ENCODE results near the gene ARCN1. TPM values are rescaled to one million over a fixed set of nuclear protein-coding genes. Genes with fewer than 3 reads are reported as not detected.

Gene ARCN1
- total and polyA plus RNA-seq, 2 donors (not counting 1 experiment from before 2014, with no cell fraction given) = 42.9 to 83.2 TPM

DNA sequence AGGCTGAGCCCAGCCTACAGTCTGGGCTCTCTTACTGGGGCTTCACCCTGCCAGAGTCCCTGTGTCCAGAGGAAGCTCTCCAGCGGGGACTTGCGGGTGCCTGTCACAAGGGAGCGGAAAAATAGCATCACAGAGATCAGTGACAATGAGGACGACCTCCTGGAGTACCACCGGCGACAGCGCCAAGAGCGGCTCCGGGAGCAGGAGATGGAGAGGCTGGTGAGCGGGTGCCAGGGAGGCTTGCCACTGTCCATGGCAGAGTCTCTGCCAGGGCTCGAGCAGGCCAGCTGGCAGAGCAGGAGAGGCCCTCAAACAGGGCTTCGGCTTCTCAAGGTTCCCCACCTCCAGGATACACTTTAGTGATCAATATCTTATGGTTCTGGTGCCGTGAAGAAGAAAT lies 56.2 kb downstream of the ARCN1 start:
- Histone ChIP-seq H4K20me1 (ENCODE audit: control insufficient read depth, insufficient read depth, low read length, poor library complexity, severe bottlenecking) (no peaks in the 10 kb centered on the region), H3K9me3 (ENCODE audit: control extremely low read depth in 1 of 3, control insufficient read depth in 2 of 3, insufficient read depth in 1 of 3, low read length in 2 of 3) (no peaks in the 10 kb centered on the region), H3K9ac (ENCODE audit: low read length) (no peak overlapping the region), H3K27me3 (replicated peaks in 1 of 4; ENCODE audit: control extremely low read depth in 1 of 4, control insufficient read depth in 3 of 4, insufficient read depth in 4 of 4, low read length in 3 of 4) (no peaks in the 10 kb centered on the region), H2AFZ (ENCODE audit: insufficient read depth, low read depth, low read length, poor library complexity, severe bottlenecking) (no peak overlapping the region), H3K27ac (ENCODE audit: low read length in 2 of 2) (no peak overlapping the region), H3K4me2 (replicated peaks; ENCODE audit: low read depth, low read length, poor library complexity, severe bottlenecking) (no peak overlapping the region), H3K36me3 (replicated peaks in 1 of 2; ENCODE audit: control extremely low read depth in 1 of 2, control insufficient read depth in 1 of 2, extremely low read depth in 1 of 2, insufficient read depth in 2 of 2, low read length in 1 of 2) (no peaks in the 10 kb centered on the region), H3K79me2 (ENCODE audit: control insufficient read depth, insufficient read depth, low read length) (no peaks in the 10 kb centered on the region), H3K4me3 (ENCODE audit: control extremely low read depth in 1 of 5, extremely low read depth in 1 of 5, insufficient read depth in 1 of 5, low read depth in 2 of 5, low read length in 4 of 5) (no peak overlapping the region), H3K4me1 (ENCODE audit: control insufficient read depth in 2 of 2, insufficient read depth in 2 of 2, low read length in 2 of 2) (no peaks in the 10 kb centered on the region)
- CTCF ChIA-PET = no interaction called here
- H3K4me3 Mint-ChIP-seq = no peak overlapping the region
- 93% methylated on average over 11 of the region's 13 CpGs for WGBS (ENCODE audit: insufficient coverage)
- POLR2A ChIA-PET = no interaction called here
- H3K27ac Mint-ChIP-seq = no peak overlapping the region
- no peaks in the 10 kb centered on the region for H3K4me1 Mint-ChIP-seq
- H3K9me3 Mint-ChIP-seq (ENCODE audit: insufficient read depth) = no peaks in the 10 kb centered on the region
- TF ChIP-seq EZH2 (IDR thresholded peaks at IDR 0.05; ENCODE audit: borderline replicate concordance, insufficient read depth, low read depth, low read length, poor library complexity, severe bottlenecking) = no peak
- TF ChIP-seq, protein P1, sequence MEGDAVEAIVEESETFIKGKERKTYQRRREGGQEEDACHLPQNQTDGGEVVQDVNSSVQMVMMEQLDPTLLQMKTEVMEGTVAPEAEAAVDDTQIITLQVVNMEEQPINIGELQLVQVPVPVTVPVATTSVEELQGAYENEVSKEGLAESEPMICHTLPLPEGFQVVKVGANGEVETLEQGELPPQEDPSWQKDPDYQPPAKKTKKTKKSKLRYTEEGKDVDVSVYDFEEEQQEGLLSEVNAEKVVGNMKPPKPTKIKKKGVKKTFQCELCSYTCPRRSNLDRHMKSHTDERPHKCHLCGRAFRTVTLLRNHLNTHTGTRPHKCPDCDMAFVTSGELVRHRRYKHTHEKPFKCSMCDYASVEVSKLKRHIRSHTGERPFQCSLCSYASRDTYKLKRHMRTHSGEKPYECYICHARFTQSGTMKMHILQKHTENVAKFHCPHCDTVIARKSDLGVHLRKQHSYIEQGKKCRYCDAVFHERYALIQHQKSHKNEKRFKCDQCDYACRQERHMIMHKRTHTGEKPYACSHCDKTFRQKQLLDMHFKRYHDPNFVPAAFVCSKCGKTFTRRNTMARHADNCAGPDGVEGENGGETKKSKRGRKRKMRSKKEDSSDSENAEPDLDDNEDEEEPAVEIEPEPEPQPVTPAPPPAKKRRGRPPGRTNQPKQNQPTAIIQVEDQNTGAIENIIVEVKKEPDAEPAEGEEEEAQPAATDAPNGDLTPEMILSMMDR (IDR thresholded peaks at IDR 0.05) = no peak
- H3K27me3 Mint-ChIP-seq = peaks cover 4% of the 10 kb centered on the region
- intact Hi-C loops (cut with micrococcal nuclease) = no loop called here
- ATAC-seq (ENCODE audit: low read depth) = no peak
- no peak for DNase-seq

DNA sequence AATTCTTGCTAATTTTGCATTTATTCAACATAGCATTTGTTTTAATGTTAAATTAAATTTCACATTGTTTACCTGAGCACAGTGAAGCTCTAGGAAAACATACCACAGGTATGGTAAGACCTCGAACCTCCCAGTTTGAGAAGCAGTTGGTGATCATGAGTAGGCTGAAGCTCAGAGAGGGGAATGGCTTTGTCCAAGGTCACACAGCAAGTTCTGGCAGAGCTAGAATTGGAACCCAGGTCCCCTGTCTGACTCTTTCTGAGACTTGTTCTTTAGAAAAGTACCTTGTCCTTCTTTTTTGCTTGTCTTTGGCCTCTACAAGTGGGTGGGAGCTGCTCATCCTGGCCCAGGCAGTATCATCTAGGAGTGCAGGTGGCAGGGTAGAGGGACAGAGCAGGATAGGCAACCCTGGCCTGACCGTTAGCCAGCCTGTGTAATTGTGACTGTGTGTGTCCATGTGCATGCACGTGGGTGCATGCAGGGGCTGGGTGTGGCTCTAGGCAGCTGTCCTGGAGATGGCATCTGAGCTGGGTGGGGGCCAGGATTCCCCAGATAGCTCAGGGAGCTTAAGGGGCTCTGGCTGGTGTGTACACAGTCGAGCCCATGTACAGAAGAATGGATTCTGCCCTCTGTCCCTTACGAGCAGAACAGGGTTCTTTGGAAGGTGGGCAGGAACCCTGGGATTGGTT lies 56.8 kb downstream of the ARCN1 start:
- Histone ChIP-seq H3K9me3 (ENCODE audit: control extremely low read depth in 1 of 3, control insufficient read depth in 2 of 3, insufficient read depth in 1 of 3, low read length in 2 of 3) (no peaks in the 10 kb centered on the region), H3K27ac (ENCODE audit: low read length in 2 of 2) (no peak overlapping the region), H3K4me1 (ENCODE audit: control insufficient read depth in 2 of 2, insufficient read depth in 2 of 2, low read length in 2 of 2) (no peaks in the 10 kb centered on the region), H4K20me1 (ENCODE audit: control insufficient read depth, insufficient read depth, low read length, poor library complexity, severe bottlenecking) (no peaks in the 10 kb centered on the region), H3K27me3 (replicated peaks in 1 of 4; ENCODE audit: control extremely low read depth in 1 of 4, control insufficient read depth in 3 of 4, insufficient read depth in 4 of 4, low read length in 3 of 4) (peaks cover 0 to under 1% (median 0%) of the 10 kb centered on the region in 4 experiments), H3K9ac (ENCODE audit: low read length) (no peak overlapping the region), H3K36me3 (replicated peaks in 1 of 2; ENCODE audit: control extremely low read depth in 1 of 2, control insufficient read depth in 1 of 2, extremely low read depth in 1 of 2, insufficient read depth in 2 of 2, low read length in 1 of 2) (no peaks in the 10 kb centered on the region), H2AFZ (ENCODE audit: insufficient read depth, low read depth, low read length, poor library complexity, severe bottlenecking) (no peak overlapping the region), H3K79me2 (ENCODE audit: control insufficient read depth, insufficient read depth, low read length) (no peaks in the 10 kb centered on the region), H3K4me3 (ENCODE audit: control extremely low read depth in 1 of 5, extremely low read depth in 1 of 5, insufficient read depth in 1 of 5, low read depth in 2 of 5, low read length in 4 of 5) (no peak overlapping the region), H3K4me2 (replicated peaks; ENCODE audit: low read depth, low read length, poor library complexity, severe bottlenecking) (no peak overlapping the region)
- TF ChIP-seq, protein P1 (IDR thresholded peaks at IDR 0.05) = no peak
- TF ChIP-seq EZH2 (IDR thresholded peaks at IDR 0.05; ENCODE audit: borderline replicate concordance, insufficient read depth, low read depth, low read length, poor library complexity, severe bottlenecking) = no peak
- Mint-ChIP-seq H3K27me3 (peaks cover 4% of the 10 kb centered on the region), H3K9me3 (ENCODE audit: insufficient read depth) (no peaks in the 10 kb centered on the region), H3K4me3 (no peak overlapping the region), H3K4me1 (no peaks in the 10 kb centered on the region), H3K27ac (no peak overlapping the region)
- POLR2A ChIA-PET = no interaction called here
- CTCF ChIA-PET = no interaction called here
- ATAC-seq (ENCODE audit: low read depth) = no peak
- intact Hi-C loops (cut with micrococcal nuclease) = no loop called here
- WGBS (ENCODE audit: insufficient coverage) = 63% methylated on average over 5 of the region's 5 CpGs
- DNase-seq = no peak

All from B cell (primary cell).